ENCODE data around the gene GNS. TPM values are rescaled to one million over a fixed set of nuclear protein-coding genes. Genes with fewer than 3 reads are reported as not detected.
"Not testable (repeated sequence)": the region's sequence is repeated elsewhere in the genome, so short reads cannot be mapped to it uniquely, and the experiment has no call there.

The GNS gene
- total RNA-seq (2014; rRNA removed; shearing (Covaris generic); ENCODE audit: low replicate concordance) = 133 and 134 TPM in 2 replicates

DNA sequence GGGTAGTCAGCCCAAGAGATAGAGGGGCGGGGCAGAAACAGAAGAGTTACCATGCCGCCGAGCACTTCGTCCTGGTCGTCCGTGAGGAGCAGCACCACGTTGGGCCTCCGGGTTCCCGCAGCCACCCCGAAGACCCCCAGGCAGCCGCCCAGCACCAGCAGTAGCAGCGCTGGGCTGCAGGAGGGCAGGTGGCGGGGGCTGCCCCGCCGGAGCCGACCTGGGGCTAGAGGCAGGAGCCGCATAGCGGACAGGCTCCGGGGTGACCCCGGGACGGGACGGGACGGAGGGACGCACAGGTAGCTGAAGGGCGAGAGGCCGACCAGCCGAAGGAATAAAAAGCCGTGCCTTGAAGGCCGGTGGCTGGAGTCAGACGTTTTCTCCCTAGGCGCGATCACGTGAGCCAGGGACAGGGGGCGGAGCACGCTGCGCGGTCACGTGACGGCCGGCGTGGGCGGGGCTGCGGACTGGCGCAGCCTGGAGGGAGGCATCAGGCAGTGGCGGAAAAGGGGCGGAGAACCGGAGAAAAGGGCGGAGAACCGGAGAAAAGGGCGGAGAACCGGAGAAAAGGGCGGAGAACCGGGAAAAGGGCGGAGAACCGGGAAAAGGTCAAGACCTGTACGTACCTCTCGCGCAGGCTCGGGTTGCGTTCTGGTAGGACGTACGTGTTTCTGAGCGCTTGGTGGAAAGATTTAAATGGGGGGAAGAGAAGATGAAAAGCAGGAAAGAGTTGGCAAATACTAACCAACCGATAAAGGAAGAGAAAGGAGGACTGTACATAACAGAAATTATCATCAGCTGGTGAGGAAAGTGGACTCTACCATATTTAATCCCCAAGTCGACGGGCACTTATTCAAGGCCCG lies at the start of gene GNS:
TSS of gene GNS (minus strand) at position 372 of the 860 bp plus-strand sequence. CDS start at position 242, 130 bp downstream.
- in situ Hi-C loops (cut with HindIII; ENCODE audit: low pct_unique_long_range_greater_than_20kb, low sequenced_read_pairs) = no loop called here
- peak; percentile 99 for DNase-seq (ENCODE audit: low read depth)

DNA sequence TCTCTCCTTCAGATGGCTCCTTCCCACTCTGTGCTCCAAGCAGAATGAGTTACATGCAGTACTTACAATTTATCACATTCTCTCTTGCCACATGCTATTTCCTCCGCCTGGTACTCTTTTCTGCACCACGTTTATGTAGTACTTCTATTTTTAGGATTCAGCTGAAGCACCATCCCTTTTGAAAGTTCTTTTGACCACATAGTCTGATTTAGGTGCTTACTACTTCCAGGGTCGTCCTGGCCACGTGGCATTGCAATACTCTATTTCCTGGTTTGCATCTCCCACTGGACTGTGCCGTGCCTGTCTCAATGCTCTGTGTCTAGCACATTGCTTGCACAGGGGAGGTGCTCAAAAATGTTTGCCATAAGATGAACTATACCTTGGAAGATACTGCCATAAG lies 48.9 kb upstream of the GNS start:
- DNase-seq (ENCODE audit: low read depth) = no peak
- in situ Hi-C loops (cut with HindIII; ENCODE audit: low pct_unique_long_range_greater_than_20kb, low sequenced_read_pairs) = no loop called here

DNA sequence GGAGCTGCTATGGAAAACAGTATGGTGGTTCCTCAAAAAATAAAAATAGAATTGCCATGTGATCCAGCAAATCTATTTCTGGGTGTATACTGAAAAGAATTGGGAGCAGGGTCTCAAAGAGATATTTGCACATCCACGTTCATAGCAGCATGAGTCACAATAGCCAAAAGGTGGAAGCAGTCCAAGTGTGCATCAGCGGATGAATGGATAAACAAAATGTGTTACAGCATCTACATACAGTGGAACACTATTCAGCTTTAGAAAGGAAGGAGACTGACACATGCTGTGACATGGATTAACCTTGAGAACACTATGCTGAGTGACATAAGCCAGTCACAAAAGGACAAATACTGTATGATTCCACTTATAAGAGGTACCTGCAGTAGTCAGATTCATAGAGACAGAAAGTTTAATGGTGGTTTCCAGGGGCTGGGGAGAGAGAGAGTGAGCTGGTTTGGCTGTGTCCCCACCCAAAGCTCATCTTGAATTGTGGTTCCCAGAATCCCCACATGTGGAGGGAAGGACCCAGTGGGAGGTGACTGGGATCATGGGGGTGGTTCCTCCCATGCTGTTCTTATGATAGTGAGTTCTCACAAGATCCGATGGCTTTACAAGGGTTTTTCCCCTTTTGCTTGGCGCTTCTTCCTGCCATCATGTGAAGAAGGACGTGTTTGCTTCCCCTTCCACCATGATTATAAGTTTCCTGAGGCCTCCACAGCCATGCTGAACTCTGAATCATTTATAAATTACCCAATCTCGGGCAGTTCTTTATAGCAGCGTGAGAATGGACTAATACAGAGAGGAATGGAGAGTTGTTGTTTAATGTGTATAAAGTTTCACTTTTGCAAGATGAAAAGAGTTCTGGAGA lies 47.6 kb upstream of the GNS start:
- DNase-seq (ENCODE audit: low read depth) = no peak
- in situ Hi-C loops (cut with HindIII; ENCODE audit: low pct_unique_long_range_greater_than_20kb, low sequenced_read_pairs) = no loop called here

DNA sequence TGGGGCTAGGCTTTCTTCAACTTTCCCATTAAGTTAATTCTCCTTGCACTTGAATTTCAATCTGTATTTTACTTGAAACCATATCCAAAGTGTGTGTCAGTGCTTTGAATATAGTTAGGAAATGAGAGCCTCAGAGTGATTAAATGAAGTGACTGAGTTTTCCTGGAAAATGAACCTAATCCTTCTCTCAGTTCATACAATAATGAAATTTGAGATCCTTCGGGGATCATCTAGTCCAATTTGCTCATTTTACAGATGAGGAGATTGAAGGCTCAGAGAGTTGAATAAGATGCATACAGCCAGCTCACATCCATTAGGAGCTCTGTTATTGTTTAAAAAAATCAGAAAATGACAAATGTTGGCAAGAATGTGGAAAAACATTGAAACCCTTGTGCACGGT lies 47.0 kb upstream of the GNS start:
- no peak for DNase-seq (ENCODE audit: low read depth)
- in situ Hi-C loops (cut with HindIII; ENCODE audit: low pct_unique_long_range_greater_than_20kb, low sequenced_read_pairs) = no loop called here

DNA sequence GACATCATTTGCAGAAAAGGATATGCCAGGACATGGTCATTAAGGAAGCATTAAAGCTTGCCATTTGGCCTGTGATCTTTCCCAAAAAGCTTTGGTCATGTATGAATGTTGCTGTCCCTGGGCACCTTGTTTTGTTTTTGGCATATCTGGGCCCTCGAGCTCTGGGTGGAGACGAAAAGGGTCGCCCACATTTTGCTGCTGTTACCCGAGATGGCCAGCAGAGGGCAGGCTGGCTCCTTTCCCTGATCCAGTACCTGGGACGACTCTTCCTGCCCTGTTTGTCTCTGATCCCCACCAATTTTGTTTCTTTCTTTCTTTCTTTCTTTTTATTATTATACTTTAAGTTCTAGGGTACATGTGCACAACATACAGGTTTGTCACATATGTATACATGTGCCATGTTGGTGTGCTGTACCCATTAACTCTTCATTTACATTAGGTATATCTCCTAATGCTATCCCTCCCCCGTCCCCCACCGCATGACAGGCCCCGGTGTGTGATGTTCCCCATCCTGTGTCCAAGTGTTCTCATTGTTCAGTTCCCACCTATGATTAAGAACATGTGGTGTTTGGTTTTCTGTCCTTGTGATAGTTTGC lies 43.1 kb upstream of the GNS start:
- in situ Hi-C loops (cut with HindIII; ENCODE audit: low pct_unique_long_range_greater_than_20kb, low sequenced_read_pairs) = not testable (repeated sequence)

DNA sequence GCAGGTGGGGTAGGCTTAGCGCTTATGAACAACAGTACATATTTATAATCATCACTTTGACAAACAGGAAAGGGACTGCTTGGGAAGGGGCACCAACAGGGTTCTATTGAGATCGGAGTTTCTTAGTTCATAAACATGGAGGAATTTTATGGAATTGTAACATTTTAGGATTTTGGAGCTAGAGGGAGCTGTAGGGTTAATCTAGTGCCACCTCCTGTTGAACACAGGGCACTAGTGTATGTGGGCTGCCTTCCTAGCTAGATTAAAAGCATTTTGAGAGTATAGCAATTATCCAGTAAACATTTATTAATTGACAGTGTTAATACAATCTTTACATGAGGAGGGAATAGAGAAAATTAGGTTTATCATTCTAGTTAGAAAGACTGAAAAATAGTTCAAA lies 42.2 kb upstream of the GNS start:
- in situ Hi-C loops (cut with HindIII; ENCODE audit: low pct_unique_long_range_greater_than_20kb, low sequenced_read_pairs) = no loop called here

More for the DNA sequence above, 43.1 kb upstream of the GNS start:
- DNase-seq (ENCODE audit: low read depth) = peak; percentile 55

DNA sequence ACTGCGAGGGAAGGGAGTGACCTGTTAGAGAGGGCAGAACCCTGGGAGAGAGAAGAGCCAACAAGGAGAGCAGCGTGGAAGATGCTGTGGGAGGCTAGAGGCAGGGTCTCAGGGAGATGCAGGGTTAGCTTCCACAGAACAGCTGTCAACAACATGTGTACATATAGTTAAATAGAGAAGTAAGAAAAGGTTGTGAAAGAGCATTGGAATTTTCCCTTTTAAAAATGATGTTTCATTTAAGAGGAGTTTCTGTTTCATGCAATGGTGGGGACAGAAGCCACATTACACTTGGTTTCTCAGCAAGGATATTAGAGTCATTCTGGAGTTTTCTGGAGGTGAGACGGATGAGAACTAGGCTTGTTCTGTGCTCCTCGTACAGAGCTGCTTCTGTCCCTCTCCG lies 41.4 kb upstream of the GNS start:
- in situ Hi-C loops (cut with HindIII; ENCODE audit: low pct_unique_long_range_greater_than_20kb, low sequenced_read_pairs) = no loop called here
- no peak for DNase-seq (ENCODE audit: low read depth)

More for the DNA sequence above, 42.2 kb upstream of the GNS start:
- no peak for DNase-seq (ENCODE audit: low read depth)

DNA sequence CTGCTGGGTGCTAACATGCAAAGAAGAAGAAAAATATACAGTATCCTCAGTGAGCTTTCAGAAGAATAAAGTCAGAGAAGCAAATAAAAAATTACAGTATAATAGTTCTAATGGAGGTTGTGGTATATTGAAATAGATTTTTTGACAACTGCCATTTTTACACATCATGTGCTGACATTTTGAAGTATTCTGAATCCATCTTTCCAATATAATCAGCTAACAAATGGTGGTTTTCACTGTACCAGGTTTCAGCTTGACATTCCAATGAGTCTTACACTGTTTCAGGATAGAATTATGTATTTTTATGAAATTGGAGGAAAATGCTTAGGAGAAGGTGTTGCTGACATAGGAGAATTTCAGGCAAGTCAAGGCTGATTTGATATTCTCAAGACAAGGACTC lies 39.0 kb upstream of the GNS start:
- no peak for DNase-seq (ENCODE audit: low read depth)
- in situ Hi-C loops (cut with HindIII; ENCODE audit: low pct_unique_long_range_greater_than_20kb, low sequenced_read_pairs) = no loop called here

DNA sequence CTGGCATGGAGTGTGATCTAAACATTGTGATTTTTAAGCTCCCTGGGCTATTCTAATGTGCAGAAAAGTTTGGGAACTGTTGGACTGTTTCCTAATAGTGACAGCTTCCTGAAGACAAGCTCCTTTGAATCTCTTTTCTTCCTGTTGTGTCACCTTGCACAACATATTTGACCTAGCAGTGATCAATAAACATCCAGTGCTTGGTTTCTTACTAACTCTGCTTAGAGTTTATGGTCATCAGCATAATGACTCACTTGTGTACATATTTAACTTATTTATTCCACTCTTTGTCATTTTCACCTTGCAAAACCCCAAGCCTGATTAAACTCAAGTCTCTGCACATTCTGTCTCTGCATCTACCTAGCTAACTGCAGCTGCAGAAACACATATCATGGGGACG lies 38.0 kb upstream of the GNS start:
- in situ Hi-C loops (cut with HindIII; ENCODE audit: low pct_unique_long_range_greater_than_20kb, low sequenced_read_pairs) = no loop called here
- DNase-seq (ENCODE audit: low read depth) = no peak

DNA sequence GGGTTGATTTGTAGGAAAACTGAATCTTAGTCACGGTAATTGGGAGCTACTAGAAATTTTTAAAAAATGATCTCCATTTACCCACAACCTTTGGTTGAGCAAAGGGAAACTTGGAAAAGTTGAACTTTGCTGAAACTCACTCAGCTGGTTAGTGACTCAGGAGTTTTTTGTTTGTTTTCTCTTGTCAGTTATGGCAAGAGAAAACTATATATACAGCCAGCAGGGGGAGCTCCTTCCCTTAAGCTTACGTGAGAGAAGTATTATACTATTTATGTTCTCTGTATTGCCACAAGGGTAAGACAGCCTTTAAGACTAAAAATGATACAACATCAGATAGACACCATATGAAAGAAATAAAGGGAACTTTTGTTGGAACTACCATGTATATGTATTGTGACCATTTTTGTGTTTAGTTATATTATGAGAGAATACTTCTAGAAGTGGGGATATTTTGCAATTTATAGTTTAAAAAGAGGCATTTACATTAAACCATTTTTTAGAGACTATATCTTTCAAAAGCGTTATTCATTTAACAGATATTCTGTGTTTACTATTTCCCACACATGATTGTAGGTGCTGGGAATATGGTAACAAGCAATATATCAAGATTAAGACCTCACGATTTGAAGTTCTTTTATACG lies 37.1 kb upstream of the GNS start:
- peak; percentile 96 for DNase-seq (ENCODE audit: low read depth)
- in situ Hi-C loops (cut with HindIII; ENCODE audit: low pct_unique_long_range_greater_than_20kb, low sequenced_read_pairs) = no loop called here

DNA sequence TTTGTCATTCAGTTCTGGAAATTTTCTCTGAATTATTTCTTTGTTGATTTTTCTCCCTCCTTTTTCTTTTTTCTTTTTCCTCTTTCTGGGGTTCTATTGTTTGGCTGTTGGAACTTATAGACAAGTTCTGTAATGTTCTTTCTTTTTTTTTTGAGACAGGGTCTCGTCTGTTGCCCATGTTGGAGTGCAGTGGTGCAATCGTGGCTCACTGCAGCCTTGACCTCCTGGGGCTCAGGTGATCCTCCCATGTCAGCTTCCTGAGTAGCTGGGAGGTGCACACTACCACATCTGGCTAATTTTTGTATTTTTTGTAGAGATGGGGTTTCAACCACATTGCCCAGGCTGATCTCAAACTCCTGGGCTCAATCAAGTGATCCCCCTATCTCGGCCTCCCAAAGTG lies 35.1 kb upstream of the GNS start:
- DNase-seq (ENCODE audit: low read depth) = no peak
- in situ Hi-C loops (cut with HindIII; ENCODE audit: low pct_unique_long_range_greater_than_20kb, low sequenced_read_pairs) = no loop called here

DNA sequence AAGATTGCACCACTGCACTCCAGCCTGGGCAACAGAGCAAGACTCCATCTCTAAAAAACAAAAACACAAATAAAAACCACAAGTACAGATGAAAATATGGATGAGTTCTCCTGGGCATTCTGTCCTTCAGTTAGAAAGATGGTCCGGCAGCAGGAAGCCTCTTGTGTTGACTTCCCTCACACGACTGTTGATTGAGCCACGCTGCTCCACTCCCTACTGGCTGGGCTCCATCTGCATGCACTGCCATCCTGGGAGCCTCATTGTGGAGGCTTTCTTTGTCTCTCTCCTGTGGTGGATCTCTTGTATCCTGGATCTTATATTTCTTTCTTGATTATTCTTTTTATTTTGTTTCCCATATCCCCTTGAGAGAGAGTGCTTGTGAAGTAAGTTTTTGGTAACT lies 34.4 kb upstream of the GNS start:
- DNase-seq (ENCODE audit: low read depth) = no peak
- in situ Hi-C loops (cut with HindIII; ENCODE audit: low pct_unique_long_range_greater_than_20kb, low sequenced_read_pairs) = no loop called here

DNA sequence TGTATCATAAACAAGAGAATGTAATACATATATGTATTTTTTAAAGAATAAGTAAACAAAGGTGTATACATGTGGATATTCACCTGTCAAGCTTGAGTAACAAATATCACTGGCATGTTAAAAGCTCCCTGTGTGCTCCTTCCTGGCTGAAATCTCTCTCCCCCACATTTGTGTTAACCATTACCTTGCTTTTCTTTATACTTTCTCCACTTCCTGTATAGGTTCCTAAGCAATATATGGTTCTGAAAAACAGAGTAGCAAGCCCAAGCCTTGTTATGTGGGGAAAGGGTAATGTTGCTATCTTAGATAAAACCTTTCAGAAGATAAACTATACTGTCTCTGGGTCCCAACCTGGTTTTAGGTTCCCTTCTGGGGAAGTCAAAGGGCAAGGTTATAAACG lies 32.9 kb upstream of the GNS start:
- in situ Hi-C loops (cut with HindIII; ENCODE audit: low pct_unique_long_range_greater_than_20kb, low sequenced_read_pairs) = no loop called here

DNA sequence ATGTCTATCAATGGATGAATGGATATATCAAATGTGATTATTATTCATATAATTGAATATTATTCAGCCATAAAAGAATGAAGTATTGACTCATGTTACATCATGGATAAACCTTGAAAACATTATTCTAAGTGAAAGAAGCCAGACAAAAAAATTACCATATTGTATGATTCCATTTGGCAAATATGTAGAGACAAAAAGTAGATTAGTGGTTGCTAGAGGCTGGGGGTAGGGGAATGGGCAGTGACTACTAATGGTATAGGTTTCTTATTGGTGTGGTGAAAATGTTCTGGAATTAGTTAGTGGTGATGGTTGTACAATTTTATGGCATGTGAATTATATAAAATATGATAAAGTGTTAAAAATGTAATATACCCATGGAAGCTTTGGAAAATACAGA lies 31.8 kb upstream of the GNS start:
- in situ Hi-C loops (cut with HindIII; ENCODE audit: low pct_unique_long_range_greater_than_20kb, low sequenced_read_pairs) = no loop called here

More for the DNA sequence above, 32.9 kb upstream of the GNS start:
- no peak for DNase-seq (ENCODE audit: low read depth)

DNA sequence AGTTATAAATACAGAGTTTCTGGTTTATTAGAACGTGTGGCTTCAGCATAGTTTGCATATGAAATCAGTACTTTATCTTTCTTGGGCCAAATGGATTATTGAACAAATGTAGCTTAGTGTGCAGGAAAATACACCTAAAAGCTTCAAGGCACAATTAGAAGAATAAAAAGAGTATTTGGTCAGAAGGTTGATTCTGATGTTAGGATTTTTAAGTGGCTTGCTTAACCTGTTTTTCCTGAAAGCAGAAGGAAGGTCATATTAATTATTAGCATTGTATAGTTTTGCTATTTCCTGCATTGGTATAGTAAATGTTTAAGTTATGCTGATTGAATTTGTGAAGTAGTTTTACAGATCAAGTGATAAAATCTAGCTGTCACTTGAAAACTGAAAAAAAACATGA lies 31.0 kb upstream of the GNS start:
- in situ Hi-C loops (cut with HindIII; ENCODE audit: low pct_unique_long_range_greater_than_20kb, low sequenced_read_pairs) = no loop called here
- no peak for DNase-seq (ENCODE audit: low read depth)

More for the DNA sequence above, 31.8 kb upstream of the GNS start:
- DNase-seq (ENCODE audit: low read depth) = no peak

DNA sequence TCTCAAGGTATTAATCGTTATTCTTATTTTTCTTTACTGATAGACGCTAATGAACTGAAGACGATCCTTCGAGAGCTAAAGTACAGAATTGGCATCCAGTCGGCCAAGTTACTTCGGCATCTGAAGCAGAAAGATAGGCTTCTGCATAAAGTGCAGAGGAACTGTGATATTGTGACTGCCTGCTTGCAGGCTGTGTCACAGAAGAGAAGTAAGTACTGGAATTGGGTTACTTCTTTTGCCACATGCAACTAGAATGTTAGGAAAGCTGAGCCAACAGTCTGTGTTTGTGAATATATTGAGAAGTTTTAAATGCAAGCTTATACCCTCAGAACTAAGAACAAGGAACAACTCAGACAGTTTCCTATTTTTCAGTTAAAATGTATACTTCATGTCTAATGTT lies 26.6 kb upstream of the GNS start:
- no peak for DNase-seq (ENCODE audit: low read depth)
- in situ Hi-C loops (cut with HindIII; ENCODE audit: low pct_unique_long_range_greater_than_20kb, low sequenced_read_pairs) = no loop called here

DNA sequence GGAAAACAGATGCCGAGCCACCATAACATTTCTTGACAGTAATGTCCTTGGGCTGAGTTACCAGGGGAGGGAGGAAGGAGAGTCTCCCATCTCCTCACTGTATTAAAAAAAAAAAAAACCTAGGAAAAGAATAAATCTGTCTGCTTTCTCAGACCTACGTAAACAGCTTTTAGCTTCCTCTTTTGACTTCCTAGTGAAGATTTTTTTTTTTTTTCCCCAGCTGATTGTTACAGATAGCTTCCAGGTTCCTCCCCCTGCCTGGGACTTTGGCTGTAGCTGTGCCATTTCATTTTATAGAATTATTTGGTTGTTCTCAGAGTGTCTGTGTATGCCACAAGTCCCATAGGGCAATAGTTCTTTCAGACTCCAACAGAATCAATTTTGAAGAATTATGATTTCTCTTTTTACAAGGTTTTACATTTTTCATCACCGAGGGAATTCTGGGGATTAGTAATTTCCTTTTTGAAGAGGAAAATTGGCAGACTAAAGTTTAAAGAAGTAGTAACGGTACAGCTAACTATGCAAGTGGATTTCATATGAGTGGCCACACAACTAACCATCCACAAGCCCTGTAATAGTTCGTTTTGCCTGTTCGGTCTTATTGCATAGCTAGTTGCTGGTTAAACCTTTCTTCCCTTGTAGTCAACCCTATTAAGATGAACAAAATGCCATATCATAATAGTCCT lies 23.1 kb upstream of the GNS start:
- in situ Hi-C loops (cut with HindIII; ENCODE audit: low pct_unique_long_range_greater_than_20kb, low sequenced_read_pairs) = no loop called here
- no peak for DNase-seq (ENCODE audit: low read depth)

Measured in Caki2 (cell line).